AG09319 (cell line): ENCODE results near the gene ZNF223.

Experiments
- DNase-seq: peaks from one replicate; pipeline ENCODE4 v3.0.0-alpha.2; 2010; ENCODE audit warnings: low read depth; ENCODE audit errors: extremely low read depth
- CTCF ChIP-seq: IDR thresholded peaks from 2 replicates; pipeline ENCODE4 v1.5.1; 2011; ENCODE audit warnings: low read depth, mild to moderate bottlenecking, inconsistent platforms, low read length, moderate library complexity

The ZNF223 gene

DNA sequence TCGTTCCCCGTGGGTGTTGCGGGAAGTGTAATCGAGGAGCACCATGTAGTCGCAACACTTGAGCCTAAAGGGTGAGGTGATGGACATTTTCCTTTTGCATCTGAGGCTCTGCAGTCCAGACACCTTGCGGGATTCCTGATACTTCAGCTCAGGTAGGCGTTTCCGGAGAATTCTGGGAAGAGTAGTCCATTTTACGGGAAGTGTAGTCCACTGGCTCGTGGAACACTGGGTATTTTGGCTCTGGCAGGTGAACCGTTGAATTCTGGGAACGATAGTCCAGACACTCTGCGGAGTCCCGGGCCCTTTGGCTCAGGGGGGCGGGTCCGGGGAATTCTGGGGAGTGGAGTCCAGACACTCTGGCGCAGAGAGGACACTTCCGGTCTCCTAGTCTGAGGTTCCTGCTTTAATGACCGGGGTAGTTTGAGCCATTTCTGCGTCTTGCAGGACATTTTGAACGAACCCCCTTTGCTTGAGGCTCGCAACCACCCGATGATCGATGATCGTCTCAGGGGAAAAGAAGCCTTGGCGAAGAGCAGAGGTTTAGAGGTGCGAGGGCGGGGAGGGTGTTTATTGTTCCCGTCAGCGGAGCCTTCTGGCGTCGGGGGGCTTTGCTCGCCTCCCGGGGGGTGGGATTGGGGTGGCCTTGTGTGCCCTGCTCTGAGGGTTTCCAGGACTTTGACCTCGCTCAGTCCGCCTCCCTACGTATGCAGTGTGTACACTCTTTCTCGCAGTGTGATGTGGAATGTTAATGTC is at the start of gene ZNF223:
ZNF223 (plus strand) TSS at position 387 of the 753 bp plus-strand sequence. CDS start 3,141 bp downstream, outside the sequence.
- peak; percentile 78 for DNase-seq
- TF ChIP-seq CTCF = no peak

- no peak for TF ChIP-seq CTCF
These were observed 49.6 kb upstream of the ZNF223 start for GRCh38 chr19:44002212-44002565.

GRCh38 chr19:44002566-44003460 is 49.0 kb upstream of the ZNF223 start, which contains the start of gene ZNF230:
Gene ZNF230 (plus strand): TSS chr19:44002957. CDS start chr19:44007079, 4,122 bp downstream.
- DNase-seq = peak; percentile 80
- TF ChIP-seq CTCF = no peak

More at GRCh38 chr19:44002212-44002565, 49.6 kb upstream of the ZNF223 start:
- no peak for DNase-seq

GRCh38 chr19:44003461-44004009 is 48.3 kb upstream of the ZNF223 start:
- no peak for TF ChIP-seq CTCF
- DNase-seq = no peak

GRCh38 chr19:44005973-44006372 is 45.9 kb upstream of the ZNF223 start:
- TF ChIP-seq CTCF = no peak
- DNase-seq = no peak

- no peak for TF ChIP-seq CTCF
- no peak for DNase-seq
These were observed 44.4 kb upstream of the ZNF223 start for GRCh38 chr19:44007473-44007872.
